ENCODE measurements around the gene GALNTL6. TPM values are rescaled to one million over a fixed set of nuclear protein-coding genes. Genes with fewer than 3 reads are reported as not detected.

Gene GALNTL6
- total and polyA plus RNA-seq, 2 of the 4 experiments (the other 2 are of a cell fraction): under 0.01 TPM; not detected in 1

DNA sequence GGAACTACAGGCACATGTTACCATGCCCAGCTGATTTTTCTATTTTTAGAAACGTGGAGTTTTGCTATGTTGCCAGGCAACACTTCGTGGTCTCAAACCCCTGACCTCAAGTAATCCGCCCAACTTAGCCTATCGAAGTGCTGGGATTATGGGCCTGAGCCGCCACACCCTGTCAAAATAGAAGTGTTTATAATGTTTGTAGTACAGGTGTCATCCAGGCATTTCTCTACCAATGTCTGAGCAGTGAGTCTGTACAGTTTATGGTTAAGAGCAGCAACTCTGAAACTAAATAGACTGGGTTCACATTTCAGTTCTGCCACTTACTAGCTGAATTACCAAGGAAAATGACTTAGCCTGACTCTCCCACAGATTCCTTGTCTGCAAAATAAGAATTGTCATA, 895.0 kb downstream of the GALNTL6 start:
- H3K9me1 ChIP-seq (ENCODE audit: insufficient read depth, low read length): no peaks in the 10 kb centered on the region
- H3K23ac ChIP-seq (ENCODE audit: low read depth, low read length): no peak overlapping the region
- H3K4me2 ChIP-seq (ENCODE audit: low read depth, low read length): no peak overlapping the region
- no peak overlapping the region for H3K9ac ChIP-seq (ENCODE audit: low read depth, low read length)
- no peaks in the 10 kb centered on the region for H3K79me1 ChIP-seq (ENCODE audit: low read depth in 1 of 2, low read length in 2 of 2)
- H2AK5ac ChIP-seq (ENCODE audit: low read depth, low read length): no peak overlapping the region
- in situ Hi-C loops (cut with MboI; ENCODE audit: low sequenced_read_pairs) (no loop called here), dilution Hi-C loops (cut with HindIII; ENCODE audit: low sequenced_read_pairs, unreplicated experiment) (no loop called here), intact Hi-C loops (cut with micrococcal nuclease) (no loop called here)
- H4K20me1 ChIP-seq (ENCODE audit: insufficient read depth, low read length): no peaks in the 10 kb centered on the region
- POLR2A ChIA-PET (ENCODE audit: unreplicated experiment): no interaction called here
- H2AFZ ChIP-seq (replicated peaks; ENCODE audit: low read length, poor library complexity): no peak overlapping the region
- H3K36me3 ChIP-seq (ENCODE audit: control insufficient read depth, insufficient read depth, low read length): no peaks in the 10 kb centered on the region
- peaks cover 6% of the 10 kb centered on the region; the same call in 1 of the 2 replicates for H3K9me3 ChIP-seq (ENCODE audit: control insufficient read depth, insufficient read depth, low read length)
- no peak for TF ChIP-seq CHD1 (IDR thresholded peaks at IDR 0.05; ENCODE audit: low read depth, low read length)
- TF ChIP-seq BHLHE40 (IDR thresholded peaks at IDR 0.05; ENCODE audit: low read depth, low read length): no peak
- TF ChIP-seq MXI1 (IDR thresholded peaks at IDR 0.05; ENCODE audit: borderline replicate concordance, low read depth, low read length): no peak
- TF ChIP-seq MAZ (IDR thresholded peaks at IDR 0.05; ENCODE audit: borderline replicate concordance, low read depth, low read length): no peak
- TF ChIP-seq, protein P1, sequence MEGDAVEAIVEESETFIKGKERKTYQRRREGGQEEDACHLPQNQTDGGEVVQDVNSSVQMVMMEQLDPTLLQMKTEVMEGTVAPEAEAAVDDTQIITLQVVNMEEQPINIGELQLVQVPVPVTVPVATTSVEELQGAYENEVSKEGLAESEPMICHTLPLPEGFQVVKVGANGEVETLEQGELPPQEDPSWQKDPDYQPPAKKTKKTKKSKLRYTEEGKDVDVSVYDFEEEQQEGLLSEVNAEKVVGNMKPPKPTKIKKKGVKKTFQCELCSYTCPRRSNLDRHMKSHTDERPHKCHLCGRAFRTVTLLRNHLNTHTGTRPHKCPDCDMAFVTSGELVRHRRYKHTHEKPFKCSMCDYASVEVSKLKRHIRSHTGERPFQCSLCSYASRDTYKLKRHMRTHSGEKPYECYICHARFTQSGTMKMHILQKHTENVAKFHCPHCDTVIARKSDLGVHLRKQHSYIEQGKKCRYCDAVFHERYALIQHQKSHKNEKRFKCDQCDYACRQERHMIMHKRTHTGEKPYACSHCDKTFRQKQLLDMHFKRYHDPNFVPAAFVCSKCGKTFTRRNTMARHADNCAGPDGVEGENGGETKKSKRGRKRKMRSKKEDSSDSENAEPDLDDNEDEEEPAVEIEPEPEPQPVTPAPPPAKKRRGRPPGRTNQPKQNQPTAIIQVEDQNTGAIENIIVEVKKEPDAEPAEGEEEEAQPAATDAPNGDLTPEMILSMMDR (conservative IDR thresholded peaks at IDR 0.05; ENCODE audit: low read depth, low read length): no peak
- TF ChIP-seq NFE2L2 (IDR thresholded peaks at IDR 0.05; ENCODE audit: low read depth, low read length): no peak
- TF ChIP-seq RFX5 (IDR thresholded peaks at IDR 0.05; ENCODE audit: low read depth, low read length): no peak
- no peak for TF ChIP-seq USF2 (IDR thresholded peaks at IDR 0.05; ENCODE audit: low read depth, low read length)
- no peak for TF ChIP-seq FOS (IDR thresholded peaks at IDR 0.05; ENCODE audit: low read depth, low read length)
- CTCF ChIA-PET: no interaction called here
- H3K27me3 ChIP-seq (ENCODE audit: control insufficient read depth, insufficient read depth, low read length): no peaks in the 10 kb centered on the region
- H3K14ac ChIP-seq (replicated peaks; ENCODE audit: low read depth, low read length): no peak overlapping the region
- H4K91ac ChIP-seq (ENCODE audit: insufficient read depth, low read depth, low read length): no peak overlapping the region
- H4K8ac ChIP-seq (ENCODE audit: low read depth in 2 of 2, low read length in 2 of 2): no peak overlapping the region
- H3K4me1 ChIP-seq (ENCODE audit: control insufficient read depth, insufficient read depth, low read length): no peaks in the 10 kb centered on the region
- no CpG with 5 or more reads among the region's 5 CpGs for WGBS, 2 experiments (ENCODE audit: extremely low coverage in 2 of 2, insufficient read length in 1 of 2)
- H3K56ac ChIP-seq (ENCODE audit: extremely low read depth, insufficient read depth, low read length): no peak overlapping the region
- no peak overlapping the region for H2BK15ac ChIP-seq (ENCODE audit: low read depth, low read length)
- H3K27ac ChIP-seq (ENCODE audit: insufficient read depth, low read length): no peak overlapping the region
- H2BK120ac ChIP-seq (ENCODE audit: low read depth, low read length): no peak overlapping the region
- no peak for DNase-seq
- H4K5ac ChIP-seq (ENCODE audit: low read depth, low read length): no peak overlapping the region
- H2AK9ac ChIP-seq (replicated peaks; ENCODE audit: low read depth, low read length, poor library complexity): no peak overlapping the region
- no peak overlapping the region for H3K4me3 ChIP-seq (ENCODE audit: insufficient read depth, low read depth, low read length)
- H2BK20ac ChIP-seq (ENCODE audit: low read depth, low read length): no peak overlapping the region
- H3K18ac ChIP-seq (ENCODE audit: low read depth, low read length): no peak overlapping the region
- no peak overlapping the region for H2BK5ac ChIP-seq (ENCODE audit: low read depth, low read length, poor library complexity, severe bottlenecking)
- no peak overlapping the region for H3K4ac ChIP-seq (ENCODE audit: low read depth, low read length)
- BruUV-seq (replicated peaks): no TSS peak
- ATAC-seq (ENCODE audit: low read depth): no peak
